Neutrophil (primary cell): Measurements from ENCODE around the gene SLC6A13.

Experiments
- H3K27ac ChIP-seq: fragments of 200-600 bp; sonication (generic); 2 replicates; pipeline ENCODE4 v1.5.1; 2016; ENCODE audit warnings: mild to moderate bottlenecking, moderate library complexity
- H3K27me3 ChIP-seq: fragments of 200-600 bp; sonication (generic); 2 replicates; pipeline ENCODE4 v1.6.0; 2016; ENCODE audit warnings: mild to moderate bottlenecking
- H3K36me3 ChIP-seq: fragments of 200-600 bp; sonication (generic); 2 replicates; pipeline ENCODE4 v1.5.1; 2017
- H3K4me1 ChIP-seq, 2 experiments: fragments of 200-600 bp in 1 of 2; sonication (generic) in 1 of 2; 1 replicate in 1 of 2; 2 replicates in 1 of 2; pipeline versions ENCODE4 v1.5.1 to v1.6.1; 2013 to 2016; ENCODE audit warnings: low read depth in 1 of 2, low read length in 1 of 2, mild to moderate bottlenecking in 1 of 2, moderate library complexity in 1 of 2; ENCODE audit not compliant: control insufficient read depth in 1 of 2, insufficient read depth in 1 of 2
- H3K4me3 ChIP-seq, 2 experiments: fragments of 200-600 bp in 1 of 2; sonication (generic) in 1 of 2; 1 replicate in 1 of 2; 2 replicates in 1 of 2; pipeline ENCODE4 v1.5.1; 2013 to 2016; ENCODE audit warnings: low read depth in 1 of 2, low read length in 1 of 2, mild to moderate bottlenecking in 1 of 2, moderate library complexity in 1 of 2
- H3K9me3 ChIP-seq: fragments of 200-600 bp; sonication (generic); 2 replicates; pipeline ENCODE4 v1.5.1; 2016
- CTCF ChIP-seq: fragments of 200-600 bp; sonication (generic); IDR thresholded peaks from 2 replicates; pipeline ENCODE4 v1.5.1; 2016; ENCODE audit warnings: antibody characterized with exemption

SLC6A13 gene

DNA sequence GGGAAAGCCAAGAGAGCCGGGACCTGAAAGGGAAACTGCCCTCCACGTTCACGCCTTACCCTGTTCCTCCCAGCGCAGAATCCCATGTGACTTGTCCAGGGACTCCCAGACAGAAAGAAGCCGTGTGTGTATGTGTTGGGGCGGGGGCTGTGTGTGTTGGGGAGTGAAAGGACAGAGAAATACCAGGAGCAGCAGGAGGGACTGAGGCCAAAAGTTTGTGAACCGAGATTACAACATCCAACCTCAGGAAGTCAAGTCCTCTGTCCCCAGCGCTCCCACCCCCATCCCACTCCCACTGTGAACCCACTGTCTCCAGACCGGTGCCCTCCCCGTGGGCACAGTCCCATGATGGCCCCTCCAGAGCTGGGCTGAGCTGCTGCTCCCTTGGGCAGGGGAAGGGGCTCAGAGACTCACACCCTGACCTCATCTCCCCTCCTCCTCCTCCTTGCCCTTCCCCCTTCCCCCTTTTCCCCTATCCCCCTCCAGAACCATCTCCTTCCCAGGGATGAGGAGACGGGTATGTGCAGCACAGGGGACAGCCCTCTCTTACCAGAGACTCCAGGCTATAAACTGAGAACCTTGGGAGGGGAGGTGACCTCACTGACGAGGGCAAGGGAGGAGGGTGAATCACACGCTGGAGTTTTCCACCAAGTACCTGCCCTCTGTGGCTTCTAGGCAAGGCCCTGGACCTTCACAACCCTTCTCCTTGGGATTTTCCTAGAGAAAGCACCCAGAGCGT is 48.5 kb downstream of the SLC6A13 start, which contains the start of gene SLC6A12:
Gene SLC6A12, minus strand, starts transcription at position 155 of the 739 bp plus-strand sequence. CDS start 4,171 bp downstream, outside the sequence.
- Histone ChIP-seq H3K27ac (peak within 1 kb of the TSS; percentile 80), H3K36me3 (no peaks in the 10 kb centered on the region), H3K9me3 (no peaks in the 10 kb centered on the region), H3K4me1 (peaks cover 9 to 38% of the 10 kb centered on the region in 2 experiments), H3K27me3 (peaks cover 31% of the 10 kb centered on the region), H3K4me3 (peak within 1 kb of the TSS; percentile 13 to 43)
- no peak for TF ChIP-seq CTCF

GRCh38 chr12:213527-213932 is 49.1 kb downstream of the SLC6A13 start:
- no peak for TF ChIP-seq CTCF

DNA sequence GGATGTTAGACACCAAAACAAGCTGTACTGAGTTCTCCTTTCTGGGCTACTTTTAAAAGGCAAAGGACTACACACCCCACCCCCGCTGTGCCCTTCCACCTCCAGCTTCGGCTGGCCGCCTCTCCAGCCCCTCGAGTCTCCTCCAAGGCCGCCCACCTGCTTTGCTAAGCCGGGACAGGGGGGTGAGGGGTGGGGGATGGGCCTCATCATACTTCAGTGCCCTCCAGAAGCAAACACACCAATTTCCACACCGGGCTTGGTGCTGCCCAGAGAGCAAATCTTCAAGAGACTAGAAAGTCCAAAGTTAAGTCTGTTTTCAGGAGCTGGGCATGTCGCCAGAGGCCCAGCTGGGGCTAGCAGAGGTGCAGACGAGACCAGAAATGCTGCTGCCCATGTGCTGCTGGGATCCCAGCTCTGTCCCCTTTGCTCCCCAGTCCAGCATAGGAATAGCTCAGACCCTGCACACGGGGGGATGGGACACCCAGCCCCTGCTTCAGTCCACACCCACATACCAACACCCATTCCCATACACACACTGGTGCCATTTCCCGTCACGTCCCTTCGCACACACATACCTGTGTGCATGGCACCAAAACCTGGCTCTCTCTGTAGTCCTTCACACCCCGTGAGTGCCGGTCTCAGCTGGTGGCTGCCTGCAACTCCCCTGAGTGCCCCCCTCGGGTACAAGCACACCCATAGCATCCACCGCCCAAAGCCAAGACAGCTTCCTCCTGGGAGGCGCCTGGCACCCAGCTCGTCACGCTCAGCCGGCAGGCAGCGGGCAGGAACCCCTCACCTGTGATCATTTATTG is 49.7 kb downstream of the SLC6A13 start:
- peak overlapping the region; percentile 80 for H3K27ac ChIP-seq
- peak overlapping the region; percentile 29 to 43 for H3K4me3 ChIP-seq
- no peaks in the 10 kb centered on the region for H3K9me3 ChIP-seq
- H3K27me3 ChIP-seq: peaks cover 31% of the 10 kb centered on the region
- H3K4me1 ChIP-seq: peaks cover 9 to 38% of the 10 kb centered on the region in 2 experiments
- TF ChIP-seq CTCF: no peak
- H3K36me3 ChIP-seq: no peaks in the 10 kb centered on the region

More at GRCh38 chr12:213527-213932, 49.1 kb downstream of the SLC6A13 start:
- H3K36me3 ChIP-seq: no peaks in the 10 kb centered on the region
- H3K9me3 ChIP-seq: no peaks in the 10 kb centered on the region
- H3K4me3 ChIP-seq: peak overlapping the region in 1 of 2 experiments; percentile 6
- peak overlapping the region; percentile 36 for H3K27ac ChIP-seq
- H3K27me3 ChIP-seq: peaks cover 31% of the 10 kb centered on the region
- H3K4me1 ChIP-seq: peaks cover 9 to 38% of the 10 kb centered on the region in 2 experiments

DNA sequence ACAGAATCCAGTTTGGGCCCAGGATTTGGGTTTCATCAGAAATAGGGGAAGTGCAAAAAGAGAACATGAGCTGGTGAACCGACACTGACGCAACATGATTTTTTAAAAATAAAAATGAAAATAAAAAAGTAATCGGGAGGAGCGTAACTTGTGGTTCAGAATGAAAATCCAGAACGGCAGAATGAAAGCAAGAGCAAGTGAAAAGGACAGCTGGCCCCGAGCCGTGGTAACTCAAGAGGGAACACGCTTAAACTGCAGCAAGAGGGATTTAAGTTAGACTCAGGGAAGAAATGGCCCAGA is 50.3 kb downstream of the SLC6A13 start:
- Histone ChIP-seq H3K4me1 (peaks cover 9 to 38% of the 10 kb centered on the region in 2 experiments), H3K4me3 (peak overlapping the region; percentile 29 to 43), H3K27me3 (peaks cover 31% of the 10 kb centered on the region), H3K36me3 (no peaks in the 10 kb centered on the region), H3K9me3 (no peaks in the 10 kb centered on the region), H3K27ac (peak overlapping the region; percentile 80)
- TF ChIP-seq CTCF: no peak

DNA sequence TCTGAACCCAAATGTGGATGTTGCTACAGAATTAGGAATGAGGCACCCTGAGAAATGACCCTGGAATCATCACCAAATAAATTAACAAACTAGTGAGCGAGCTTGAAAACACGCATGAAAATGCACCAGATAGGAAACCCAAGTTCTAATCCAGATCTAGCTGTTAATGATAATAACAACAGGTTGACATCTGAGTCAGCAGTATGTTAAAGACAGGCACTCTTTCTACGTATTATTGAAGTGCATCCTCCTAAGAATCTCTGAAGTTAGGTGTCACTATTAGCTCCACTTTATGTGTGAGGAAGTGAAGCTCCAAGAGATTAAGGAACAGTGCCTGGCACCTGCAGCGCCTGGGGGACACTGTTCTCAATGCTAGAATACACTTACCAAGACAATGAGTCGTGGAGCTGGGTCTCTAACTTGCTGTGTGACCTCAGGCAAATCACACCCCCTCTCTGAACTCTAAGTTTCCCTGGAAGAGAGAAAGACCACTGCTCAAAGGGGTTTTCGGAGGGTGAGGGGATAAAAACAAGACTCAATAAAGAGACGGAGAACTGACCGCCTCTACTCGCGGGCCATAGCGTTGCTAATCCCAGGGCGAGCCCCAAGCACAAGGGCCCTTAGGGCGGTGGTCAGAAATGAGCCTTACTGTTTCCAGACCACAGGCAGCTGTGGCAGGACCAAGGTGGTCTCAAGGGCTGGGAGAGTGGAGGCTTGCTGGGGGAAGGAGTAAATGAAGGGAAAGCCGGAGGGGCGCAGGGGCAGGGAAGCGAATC is 50.8 kb downstream of the SLC6A13 start:
- no peaks in the 10 kb centered on the region for H3K36me3 ChIP-seq
- no peaks in the 10 kb centered on the region for H3K9me3 ChIP-seq
- peaks cover 34% of the 10 kb centered on the region for H3K27me3 ChIP-seq
- H3K27ac ChIP-seq: peak overlapping the region; percentile 80
- TF ChIP-seq CTCF: no peak
- peak overlapping the region in 1 of 2 experiments; percentile 43 for H3K4me3 ChIP-seq
- H3K4me1 ChIP-seq: peaks cover 9 to 38% of the 10 kb centered on the region in 2 experiments
